GM13976 (cell line): ENCODE data around the gene HELZ.
"Not testable (repeated sequence)": the region's sequence is repeated elsewhere in the genome, so short reads cannot be mapped to it uniquely, and the experiment has no call there.

Experiments used
- DNase-seq: peaks from one replicate; pipeline ENCODE4 v3.0.0; 2012; ENCODE audit warnings: low spot score
- CTCF ChIP-seq: IDR thresholded peaks from 2 replicates; pipeline ENCODE4 v1.5.1; 2012; ENCODE audit warnings: borderline replicate concordance, mild to moderate bottlenecking; ENCODE audit not compliant: insufficient read depth; ENCODE audit errors: extremely low read depth, missing control alignments, control extremely low read depth
- in situ Hi-C: fragments of 300-500 bp; cut with MboI; formaldehyde crosslinking; loops from one replicate; pipeline ENCODE4 v1.12.0; 2022; ENCODE audit warnings: low sequenced_read_pairs, mixed read lengths, inconsistent platforms; ENCODE audit not compliant: unreplicated experiment

The HELZ gene

GRCh38 chr17:67245073-67245693 lies at the start of gene HELZ:
Gene HELZ, minus strand, starts transcription at chr17:67245196. Its CDS starts 26,392 bp downstream, at chr17:67218804.
- DNase-seq = peak; percentile 93
- in situ Hi-C loops = no loop called here
- no peak for TF ChIP-seq CTCF

GRCh38 chr17:67293251-67294203 lies 48.5 kb upstream of the HELZ start:
- peak; percentile 87 for TF ChIP-seq CTCF
- peak; percentile 89 for DNase-seq
- in situ Hi-C loops = no loop called here

GRCh38 chr17:67290711-67291291 lies 45.8 kb upstream of the HELZ start:
- DNase-seq = no peak
- TF ChIP-seq CTCF = no peak
- in situ Hi-C loops = no loop called here

GRCh38 chr17:67290244-67290643 lies 45.2 kb upstream of the HELZ start:
- DNase-seq = no peak
- TF ChIP-seq CTCF = no peak
- in situ Hi-C loops = no loop called here

GRCh38 chr17:67289181-67289876 lies 44.3 kb upstream of the HELZ start:
- no peak for DNase-seq

GRCh38 chr17:67286826-67287225 lies 41.8 kb upstream of the HELZ start:
- in situ Hi-C loops, DNase-seq: not testable (repeated sequence)

More at GRCh38 chr17:67289181-67289876, 44.3 kb upstream of the HELZ start:
- TF ChIP-seq CTCF = no peak
- in situ Hi-C loops = no loop called here
